ENCODE data around the gene MAP10.

The MAP10 gene

GRCh38 chr1:232788235-232788872 is 16.9 kb upstream of the MAP10 start:
- no peak for ATAC-seq (ENCODE audit: low read depth)
- H3K4me3 ChIP-seq (ENCODE audit: severe bottlenecking), result no peak overlapping the region
- no peak for TF ChIP-seq CTCF (IDR thresholded peaks at IDR 0.05; ENCODE audit: poor library complexity, severe bottlenecking)
- H3K27ac ChIP-seq (ENCODE audit: poor library complexity, severe bottlenecking), result no peak overlapping the region
- H3K9me3 ChIP-seq (ENCODE audit: severe bottlenecking), result no peaks in the 10 kb centered on the region
- no peak for DNase-seq (ENCODE audit: low spot score)
- H3K27me3 ChIP-seq (ENCODE audit: insufficient read depth, poor library complexity, severe bottlenecking), result no peaks in the 10 kb centered on the region
- H3K4me1 ChIP-seq (ENCODE audit: insufficient read depth, poor library complexity, severe bottlenecking), result no peaks in the 10 kb centered on the region
- H3K36me3 ChIP-seq (ENCODE audit: low read depth), result no peaks in the 10 kb centered on the region

GRCh38 chr1:232789651-232790050 is 15.6 kb upstream of the MAP10 start:
- H3K9me3 ChIP-seq (ENCODE audit: severe bottlenecking), result no peaks in the 10 kb centered on the region
- no peaks in the 10 kb centered on the region for H3K36me3 ChIP-seq (ENCODE audit: low read depth)
- no peak overlapping the region for H3K4me3 ChIP-seq (ENCODE audit: severe bottlenecking)
- peaks cover 6% of the 10 kb centered on the region for H3K4me1 ChIP-seq (ENCODE audit: insufficient read depth, poor library complexity, severe bottlenecking)
- H3K27me3 ChIP-seq (ENCODE audit: insufficient read depth, poor library complexity, severe bottlenecking), result no peaks in the 10 kb centered on the region
- no peak for TF ChIP-seq CTCF (IDR thresholded peaks at IDR 0.05; ENCODE audit: poor library complexity, severe bottlenecking)
- no peak for ATAC-seq (ENCODE audit: low read depth)
- DNase-seq (ENCODE audit: low spot score), result no peak
- H3K27ac ChIP-seq (ENCODE audit: poor library complexity, severe bottlenecking), result no peak overlapping the region

GRCh38 chr1:232792949-232793348 is 12.3 kb upstream of the MAP10 start:
- Histone ChIP-seq H3K27me3 (ENCODE audit: insufficient read depth, poor library complexity, severe bottlenecking) (no peaks in the 10 kb centered on the region), H3K9me3 (ENCODE audit: severe bottlenecking) (no peaks in the 10 kb centered on the region), H3K4me3 (ENCODE audit: severe bottlenecking) (no peak overlapping the region), H3K4me1 (ENCODE audit: insufficient read depth, poor library complexity, severe bottlenecking) (peaks cover 6% of the 10 kb centered on the region), H3K27ac (ENCODE audit: poor library complexity, severe bottlenecking) (no peak overlapping the region), H3K36me3 (ENCODE audit: low read depth) (no peaks in the 10 kb centered on the region)
- ATAC-seq (ENCODE audit: low read depth), result no peak
- no peak for TF ChIP-seq CTCF (IDR thresholded peaks at IDR 0.05; ENCODE audit: poor library complexity, severe bottlenecking)
- DNase-seq (ENCODE audit: low spot score), result no peak

- Histone ChIP-seq H3K9me3 (ENCODE audit: severe bottlenecking) (no peaks in the 10 kb centered on the region), H3K27me3 (ENCODE audit: insufficient read depth, poor library complexity, severe bottlenecking) (no peaks in the 10 kb centered on the region), H3K27ac (ENCODE audit: poor library complexity, severe bottlenecking) (no peak overlapping the region), H3K36me3 (ENCODE audit: low read depth) (no peaks in the 10 kb centered on the region), H3K4me3 (ENCODE audit: severe bottlenecking) (no peak overlapping the region), H3K4me1 (ENCODE audit: insufficient read depth, poor library complexity, severe bottlenecking) (peaks cover 6% of the 10 kb centered on the region)
- TF ChIP-seq CTCF (IDR thresholded peaks at IDR 0.05; ENCODE audit: poor library complexity, severe bottlenecking), result peak; percentile 33
- no peak for DNase-seq (ENCODE audit: low spot score)
- peak; percentile 78 for ATAC-seq (ENCODE audit: low read depth)
Measured at GRCh38 chr1:232793944-232794343, 11.3 kb upstream of the MAP10 start.

GRCh38 chr1:232795497-232796053 is 9.6 kb upstream of the MAP10 start:
- TF ChIP-seq CTCF (IDR thresholded peaks at IDR 0.05; ENCODE audit: poor library complexity, severe bottlenecking), result no peak
- Histone ChIP-seq H3K36me3 (ENCODE audit: low read depth) (no peaks in the 10 kb centered on the region), H3K27me3 (ENCODE audit: insufficient read depth, poor library complexity, severe bottlenecking) (no peaks in the 10 kb centered on the region), H3K27ac (ENCODE audit: poor library complexity, severe bottlenecking) (no peak overlapping the region), H3K9me3 (ENCODE audit: severe bottlenecking) (no peaks in the 10 kb centered on the region), H3K4me3 (ENCODE audit: severe bottlenecking) (no peak overlapping the region), H3K4me1 (ENCODE audit: insufficient read depth, poor library complexity, severe bottlenecking) (peaks cover 6% of the 10 kb centered on the region)
- DNase-seq (ENCODE audit: low spot score), result no peak
- no peak for ATAC-seq (ENCODE audit: low read depth)

Measured in RWPE2 (cell line).